Measurements from ENCODE around the gene SLC9A8.

DNA sequence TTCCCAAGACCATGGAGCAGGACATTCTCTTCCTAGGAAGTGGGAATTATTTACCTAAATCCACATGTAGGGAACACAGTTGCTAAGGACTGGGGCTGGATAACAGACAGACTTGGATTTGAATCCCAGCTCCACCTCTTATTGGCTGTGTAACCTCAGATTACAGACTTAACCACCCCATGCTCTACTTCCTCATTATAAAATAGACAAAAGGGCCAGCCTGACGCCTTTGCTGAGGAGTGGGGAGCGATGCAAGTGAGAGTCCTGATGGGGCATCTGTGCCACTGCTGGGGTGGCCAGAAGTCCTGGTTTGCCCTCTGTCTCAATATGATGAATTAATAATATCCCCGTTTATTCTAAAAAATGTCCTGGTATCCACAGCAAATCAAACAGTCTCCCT lies 55.9 kb downstream of the SLC9A8 start:
- TF ChIP-seq, protein P1, sequence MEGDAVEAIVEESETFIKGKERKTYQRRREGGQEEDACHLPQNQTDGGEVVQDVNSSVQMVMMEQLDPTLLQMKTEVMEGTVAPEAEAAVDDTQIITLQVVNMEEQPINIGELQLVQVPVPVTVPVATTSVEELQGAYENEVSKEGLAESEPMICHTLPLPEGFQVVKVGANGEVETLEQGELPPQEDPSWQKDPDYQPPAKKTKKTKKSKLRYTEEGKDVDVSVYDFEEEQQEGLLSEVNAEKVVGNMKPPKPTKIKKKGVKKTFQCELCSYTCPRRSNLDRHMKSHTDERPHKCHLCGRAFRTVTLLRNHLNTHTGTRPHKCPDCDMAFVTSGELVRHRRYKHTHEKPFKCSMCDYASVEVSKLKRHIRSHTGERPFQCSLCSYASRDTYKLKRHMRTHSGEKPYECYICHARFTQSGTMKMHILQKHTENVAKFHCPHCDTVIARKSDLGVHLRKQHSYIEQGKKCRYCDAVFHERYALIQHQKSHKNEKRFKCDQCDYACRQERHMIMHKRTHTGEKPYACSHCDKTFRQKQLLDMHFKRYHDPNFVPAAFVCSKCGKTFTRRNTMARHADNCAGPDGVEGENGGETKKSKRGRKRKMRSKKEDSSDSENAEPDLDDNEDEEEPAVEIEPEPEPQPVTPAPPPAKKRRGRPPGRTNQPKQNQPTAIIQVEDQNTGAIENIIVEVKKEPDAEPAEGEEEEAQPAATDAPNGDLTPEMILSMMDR (IDR thresholded peaks at IDR 0.05; ENCODE audit: insufficient read depth, low read length, poor library complexity, severe bottlenecking) = no peak
- no peak for TF ChIP-seq EZH2phosphoT487 (conservative IDR thresholded peaks at IDR 0.05; ENCODE audit: low read length)
